NCI-H1930 (cell line): ENCODE results near the gene TGM2.

Experiments used
- DNase-seq, 2 experiments: peaks; one replicate each; lab custom pipeline; 2025; lab: John Stamatoyannopoulos, UW

Gene TGM2

GRCh38 chr20:38144974-38145728 is 19.9 kb downstream of the TGM2 start:
- no peak for DNase-seq

DNA sequence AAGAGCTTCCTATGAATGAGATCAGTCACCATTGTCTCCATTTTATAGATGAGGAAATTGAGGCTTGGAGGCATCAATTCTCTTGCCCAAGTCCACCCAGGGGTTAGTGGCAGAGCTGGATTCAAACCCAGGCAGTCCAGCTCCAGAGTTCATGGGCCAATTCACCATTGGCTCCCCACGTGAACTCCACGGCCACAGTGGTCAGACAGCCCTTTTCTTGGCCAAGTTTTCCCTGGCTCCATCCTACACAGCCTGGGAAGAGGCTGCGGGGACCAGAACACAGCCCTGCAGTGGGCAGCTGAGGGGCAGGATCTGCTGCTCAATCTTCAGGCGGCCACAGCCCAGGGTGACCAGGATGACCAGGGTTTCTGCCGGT is 20.5 kb downstream of the TGM2 start:
- DNase-seq: no peak

- DNase-seq: no peak
Observed at GRCh38 chr20:38143646-38144554, 21.2 kb downstream of the TGM2 start.

- no peak for DNase-seq
Observed at GRCh38 chr20:38143238-38143645, 21.8 kb downstream of the TGM2 start.

- DNase-seq: no peak
Observed at GRCh38 chr20:38141889-38142494, 23.1 kb downstream of the TGM2 start.

DNA sequence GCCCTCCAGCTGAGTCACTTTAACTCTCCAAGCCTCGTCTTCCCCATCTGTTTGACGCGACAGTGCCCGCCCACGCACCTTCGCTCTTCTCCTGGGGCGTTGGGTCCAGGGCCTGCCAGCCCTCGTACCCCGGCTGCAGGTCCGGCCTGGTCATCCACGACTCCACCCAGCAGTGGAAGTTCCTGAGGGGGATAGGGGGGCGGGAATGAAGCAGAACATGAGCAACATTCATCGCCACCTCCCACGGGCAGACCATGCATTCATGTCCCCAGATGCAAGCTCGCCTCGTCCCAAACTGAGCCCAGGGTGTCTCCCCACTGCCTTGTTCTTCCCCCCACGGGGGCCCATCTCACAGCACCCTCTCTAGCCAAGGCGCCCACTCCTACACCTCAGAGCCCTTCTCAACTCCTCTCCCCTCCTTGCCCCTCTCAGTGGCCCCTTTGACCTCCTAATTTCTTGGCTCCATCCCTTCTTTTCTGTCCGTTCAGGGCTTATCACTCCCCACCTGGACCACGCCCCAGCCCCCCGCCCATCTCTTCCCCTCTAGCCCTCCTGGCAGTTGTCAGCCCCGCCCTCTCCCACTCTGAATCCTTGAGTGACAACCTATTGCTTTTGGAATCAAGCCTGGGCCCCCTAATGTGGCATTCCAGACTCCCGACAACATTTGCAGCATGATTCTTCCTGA is 23.7 kb downstream of the TGM2 start:
- DNase-seq: no peak

DNA sequence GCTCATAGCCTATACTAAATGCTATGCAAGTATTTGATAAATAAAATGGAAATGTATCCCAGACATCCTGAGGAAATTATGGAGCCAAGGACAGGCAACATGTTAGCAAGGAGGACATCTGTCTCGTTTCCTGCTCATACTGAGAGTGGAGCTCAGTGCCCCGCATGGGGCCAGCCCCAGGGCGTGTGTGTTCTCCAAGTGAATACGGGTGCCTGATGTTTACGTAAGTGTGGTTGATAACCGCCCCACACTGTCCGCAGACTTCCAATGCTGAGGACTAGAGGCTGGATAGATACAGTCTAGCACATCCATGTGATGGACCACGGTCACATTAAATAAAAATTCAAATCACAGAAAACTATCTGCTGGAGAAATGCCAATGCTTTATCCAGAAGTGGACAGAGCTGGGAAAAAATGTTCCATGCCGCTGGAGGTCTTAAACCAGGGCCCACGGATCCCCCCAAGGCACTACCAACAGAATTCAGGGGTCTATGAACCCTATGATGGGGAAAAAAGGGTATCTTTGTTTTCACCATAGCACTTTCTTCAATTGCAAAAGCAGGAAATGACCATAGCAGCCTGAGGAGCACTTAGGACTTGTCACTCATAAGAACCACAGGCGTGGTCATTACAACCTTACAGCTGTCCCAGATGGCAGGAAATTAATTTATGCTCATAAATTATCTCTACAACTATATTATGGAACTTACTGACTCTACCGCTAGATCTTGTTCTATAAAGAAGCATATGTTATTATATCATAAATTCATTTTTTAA is 24.9 kb downstream of the TGM2 start:
- DNase-seq: no peak

DNA sequence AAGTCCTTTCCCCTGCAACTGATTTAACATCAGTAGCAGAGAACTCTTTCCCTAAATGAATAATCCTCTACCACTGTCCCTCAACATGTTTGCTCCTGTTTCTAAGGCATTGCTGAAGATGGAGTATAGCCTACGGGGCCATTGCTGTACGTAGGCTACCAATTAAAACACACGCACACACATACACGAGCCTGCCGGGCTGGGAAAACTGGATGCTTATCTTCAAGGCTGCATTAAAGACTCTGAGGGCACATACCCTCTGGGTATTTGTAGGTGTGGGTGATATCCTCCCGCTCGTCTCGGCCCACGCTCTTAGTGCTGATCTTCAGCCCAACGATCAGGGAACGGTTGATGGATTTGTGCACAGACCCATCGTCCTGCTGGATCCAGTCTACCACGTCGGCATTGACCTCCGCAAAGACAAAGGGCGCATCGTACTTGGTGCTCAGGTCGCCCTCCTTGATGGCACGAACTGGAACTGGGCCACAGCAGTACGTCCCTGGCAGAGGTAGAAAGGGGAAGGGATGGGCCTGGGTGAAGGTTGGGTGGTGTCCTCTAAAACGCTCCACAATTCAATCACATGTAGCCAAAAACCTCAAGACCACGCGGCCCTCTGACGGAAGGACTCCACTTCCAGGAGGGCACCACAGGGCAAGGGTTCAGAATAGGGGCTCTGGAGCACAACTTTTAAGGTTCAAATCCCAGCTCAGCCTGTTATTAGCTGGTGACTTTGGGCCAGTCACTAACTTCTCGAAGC is 25.7 kb downstream of the TGM2 start:
- DNase-seq: no peak

DNA sequence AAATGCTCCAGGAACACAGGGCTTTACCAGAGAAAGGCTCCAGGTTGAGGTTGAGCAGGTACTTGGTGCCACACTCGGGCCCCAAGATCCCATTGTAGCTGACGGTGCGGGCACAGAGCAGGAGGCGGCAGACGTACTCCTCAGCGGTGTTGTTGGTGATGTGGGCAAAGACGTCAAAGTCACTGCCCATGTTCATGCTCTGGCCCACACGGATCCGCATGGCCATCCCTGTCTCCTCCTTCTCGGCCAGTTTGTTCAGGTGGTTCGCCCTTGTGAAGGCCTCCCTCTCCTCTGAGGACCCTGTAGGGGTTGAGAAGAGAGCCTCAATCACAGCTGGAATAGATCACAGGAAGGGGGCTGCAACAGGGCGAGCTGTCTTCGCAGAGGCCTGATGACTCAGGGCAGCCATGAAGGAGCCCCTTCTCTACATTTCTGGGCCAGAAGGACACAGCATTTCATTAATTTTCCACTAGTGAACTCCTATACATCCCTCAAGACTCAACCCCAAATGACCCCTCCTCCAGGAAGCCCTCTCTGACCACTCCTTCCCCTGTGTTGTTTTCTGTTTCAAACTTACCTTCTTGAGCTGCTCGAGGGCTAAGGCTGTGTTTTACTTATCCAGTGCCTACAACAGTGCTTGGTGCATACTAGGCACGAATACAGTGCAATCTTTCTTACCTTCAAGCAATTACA is 26.8 kb downstream of the TGM2 start:
- no peak for DNase-seq

DNA sequence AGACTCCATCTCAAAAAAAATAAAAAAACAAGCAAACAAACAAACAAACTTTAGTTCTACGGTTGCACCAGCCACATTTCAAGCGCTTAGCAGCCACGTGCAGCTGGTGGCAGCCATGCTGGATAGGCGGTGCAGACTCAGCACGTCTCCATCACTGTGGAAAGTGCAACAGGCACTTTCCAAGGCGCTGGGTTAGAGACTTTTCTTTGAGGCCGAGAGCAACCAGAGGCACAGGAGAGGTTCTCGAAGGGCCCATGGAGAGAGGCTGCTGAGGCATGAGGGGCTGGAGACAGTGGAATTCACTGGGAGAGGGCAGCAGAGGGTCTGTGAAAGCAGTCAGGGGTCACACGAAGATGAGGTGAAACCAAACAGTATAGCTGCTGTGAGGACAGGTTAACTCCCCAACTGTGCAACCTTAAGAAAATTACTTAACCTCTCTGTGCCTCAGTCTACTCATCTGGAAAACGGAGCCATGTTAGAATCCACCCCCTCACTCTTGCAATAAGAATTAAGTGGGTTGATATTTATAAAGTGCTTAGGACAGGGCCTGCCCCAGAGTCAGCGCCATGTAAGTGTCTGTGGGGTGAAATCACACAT is 27.5 kb downstream of the TGM2 start:
- DNase-seq: no peak

GRCh38 chr20:38136421-38137245 is 28.4 kb downstream of the TGM2 start:
- DNase-seq: no peak

- DNase-seq: no peak
Observed at GRCh38 chr20:38135651-38136420, 29.2 kb downstream of the TGM2 start.

DNA sequence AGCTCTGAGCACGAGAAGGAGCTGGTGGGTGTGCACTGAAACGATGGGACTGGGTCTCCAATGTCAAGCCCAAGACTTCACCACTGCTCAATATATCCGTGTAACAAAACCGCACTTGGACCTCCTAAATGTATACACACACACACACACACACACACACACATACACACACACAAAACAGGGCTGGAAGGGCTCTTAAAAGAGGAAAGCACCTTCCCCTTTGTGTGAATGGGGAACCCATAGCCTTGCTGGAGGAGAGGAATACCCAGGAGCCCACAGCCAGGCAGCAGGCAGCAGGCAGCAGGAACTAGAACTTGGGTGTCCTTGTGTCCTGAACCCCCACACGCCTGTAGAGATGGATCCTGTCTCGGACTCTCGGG is 29.8 kb downstream of the TGM2 start:
- no peak for DNase-seq

- no peak for DNase-seq
Observed at GRCh38 chr20:38134427-38135270, 30.4 kb downstream of the TGM2 start.

DNA sequence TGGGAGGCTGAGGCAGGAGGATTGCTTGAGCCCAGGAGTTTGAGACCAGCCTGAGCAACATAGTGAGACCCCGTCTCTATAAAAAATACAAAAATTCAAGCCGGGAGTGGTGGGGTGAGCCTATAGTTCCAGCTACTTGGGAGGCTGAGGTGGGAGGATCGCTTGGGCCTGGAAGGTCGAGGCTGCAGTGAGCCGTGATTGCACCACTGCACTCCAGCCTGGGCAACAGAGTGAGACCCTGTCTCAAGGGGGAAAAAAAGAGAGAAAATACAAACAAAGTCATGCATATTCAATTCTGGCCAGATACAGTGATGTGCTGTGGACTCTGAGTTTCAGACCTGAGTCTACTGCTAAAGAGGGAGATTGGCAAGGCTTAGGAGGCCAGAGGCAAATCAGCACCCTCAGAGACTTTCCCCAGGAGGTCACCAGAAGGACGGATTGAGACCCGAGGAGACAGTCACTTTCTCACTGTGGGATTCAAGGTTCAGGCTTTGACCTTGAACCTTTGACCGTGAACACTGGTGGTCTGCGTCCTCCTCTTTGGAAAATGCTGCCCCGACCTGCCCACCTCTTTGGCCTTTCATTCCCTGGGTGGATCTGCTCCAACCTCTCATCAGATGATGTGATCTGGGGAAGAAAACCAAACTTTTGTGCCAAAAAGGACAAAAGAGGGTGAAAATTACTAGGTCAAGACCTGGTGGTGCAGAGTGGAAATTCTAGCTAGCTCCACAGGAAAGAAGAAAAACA is 31.2 kb downstream of the TGM2 start:
- no peak for DNase-seq

DNA sequence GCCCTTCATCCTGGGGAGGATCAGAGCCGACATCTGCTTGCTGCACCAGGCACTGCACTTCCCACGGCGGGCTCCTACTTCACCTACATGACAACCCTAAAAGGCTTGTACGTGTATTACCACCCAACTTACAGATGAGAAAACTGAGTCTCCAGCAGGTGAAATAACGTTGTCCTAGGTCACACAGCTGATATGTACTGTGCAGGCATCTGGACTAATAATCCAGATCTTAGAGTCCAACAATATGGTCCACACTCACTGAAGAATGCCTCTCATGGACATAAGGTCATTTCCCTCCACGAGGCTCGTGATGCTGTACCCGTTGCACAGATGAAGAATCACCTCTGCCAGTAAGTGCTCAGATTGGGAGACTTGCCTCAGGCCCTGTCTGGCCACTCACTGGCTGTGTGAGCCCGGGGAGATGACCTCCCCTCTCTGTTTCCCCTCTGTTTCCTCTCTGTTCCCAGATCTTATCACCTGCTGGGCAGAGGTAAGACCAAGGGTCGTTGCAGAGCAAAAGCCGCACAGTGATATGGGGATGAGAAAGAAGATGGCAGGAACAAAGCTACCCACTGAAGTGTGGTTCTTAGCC is 32.1 kb downstream of the TGM2 start:
- DNase-seq: no peak
